Measurements from ENCODE around the gene PPP2R5C. TPM values are rescaled to one million over a fixed set of nuclear protein-coding genes. Genes with fewer than 3 reads are reported as not detected.

The PPP2R5C gene
- total and polyA plus RNA-seq, 2 experiments from 2014 or later = 60.4 to 84.9 TPM

GRCh38 chr14:101929096-101929495 is 167.6 kb downstream of the PPP2R5C start:
- Histone ChIP-seq H3K36me3 (no peaks in the 10 kb centered on the region), H3K4me1 (ENCODE audit: low read depth) (peaks cover 5% of the 10 kb centered on the region), H3K9me3 (ENCODE audit: low read depth) (no peaks in the 10 kb centered on the region), H3K4me3 (no peak overlapping the region), H3K27ac (no peak overlapping the region), H3K27me3 (no peaks in the 10 kb centered on the region)
- DNase-seq (ENCODE audit: low read depth in 1 of 2, low spot score in 1 of 2) = no peak
- no peak for TF ChIP-seq CTCF (IDR thresholded peaks at IDR 0.05; ENCODE audit: low read depth, low read length)

GRCh38 chr14:101929946-101930345 is 168.4 kb downstream of the PPP2R5C start:
- DNase-seq (ENCODE audit: low read depth in 1 of 2, low spot score in 1 of 2) = no peak
- Histone ChIP-seq H3K4me3 (no peak overlapping the region), H3K36me3 (no peaks in the 10 kb centered on the region), H3K9me3 (ENCODE audit: low read depth) (no peaks in the 10 kb centered on the region), H3K27ac (no peak overlapping the region), H3K27me3 (no peaks in the 10 kb centered on the region), H3K4me1 (ENCODE audit: low read depth) (peaks cover 5% of the 10 kb centered on the region)
- no peak for TF ChIP-seq CTCF (IDR thresholded peaks at IDR 0.05; ENCODE audit: low read depth, low read length)

- Histone ChIP-seq H3K36me3 (no peaks in the 10 kb centered on the region), H3K4me3 (no peak overlapping the region), H3K27ac (no peak overlapping the region), H3K9me3 (ENCODE audit: low read depth) (no peaks in the 10 kb centered on the region), H3K27me3 (peaks cover 4% of the 10 kb centered on the region), H3K4me1 (ENCODE audit: low read depth) (no peaks in the 10 kb centered on the region)
- DNase-seq (ENCODE audit: low read depth in 1 of 2, low spot score in 1 of 2) = peak in 1 of 2 donors; percentile 20
- TF ChIP-seq CTCF (IDR thresholded peaks at IDR 0.05; ENCODE audit: low read depth, low read length) = no peak
Measured at GRCh38 chr14:101932673-101933072, 171.2 kb downstream of the PPP2R5C start.

GRCh38 chr14:101933209-101933608 is 171.7 kb downstream of the PPP2R5C start:
- H3K4me1 ChIP-seq (ENCODE audit: low read depth) = no peaks in the 10 kb centered on the region
- H3K9me3 ChIP-seq (ENCODE audit: low read depth) = no peaks in the 10 kb centered on the region
- no peak overlapping the region for H3K4me3 ChIP-seq
- H3K27me3 ChIP-seq = peaks cover 7% of the 10 kb centered on the region
- H3K27ac ChIP-seq = no peak overlapping the region
- no peak for TF ChIP-seq CTCF (IDR thresholded peaks at IDR 0.05; ENCODE audit: low read depth, low read length)
- no peaks in the 10 kb centered on the region for H3K36me3 ChIP-seq
- no peak for DNase-seq (ENCODE audit: low read depth in 1 of 2, low spot score in 1 of 2)

GRCh38 chr14:101934601-101935150 is 173.2 kb downstream of the PPP2R5C start:
- Histone ChIP-seq H3K9me3 (ENCODE audit: low read depth) (no peaks in the 10 kb centered on the region), H3K27me3 (peaks cover 15% of the 10 kb centered on the region), H3K4me3 (no peak overlapping the region), H3K4me1 (ENCODE audit: low read depth) (no peaks in the 10 kb centered on the region), H3K36me3 (no peaks in the 10 kb centered on the region), H3K27ac (no peak overlapping the region)
- no peak for TF ChIP-seq CTCF (IDR thresholded peaks at IDR 0.05; ENCODE audit: low read depth, low read length)
- no peak for DNase-seq (ENCODE audit: low read depth in 1 of 2, low spot score in 1 of 2)

Data from cardiac muscle cell (in vitro differentiated cells and primary cell).